GM21390 (cell line): ENCODE data around the gene GPI.

ENCODE experiments used
- ATAC-seq: cut with Tn5 transposase; IDR thresholded peaks from one replicate; pipeline ENCODE4 v1.9.1; 2021; ENCODE audit not compliant: unreplicated experiment

GPI gene

GRCh38 chr19:34341935-34342680, 22.9 kb upstream of the GPI start:
- no peak for ATAC-seq

- ATAC-seq = no peak
Measured at GRCh38 chr19:34343751-34344150, 21.2 kb upstream of the GPI start.

- ATAC-seq = no peak
Measured at GRCh38 chr19:34345947-34346351, 19.0 kb upstream of the GPI start.

- no peak for ATAC-seq
Measured at GRCh38 chr19:34347561-34348165, 17.3 kb upstream of the GPI start.

GRCh38 chr19:34348899-34349487, 16.0 kb upstream of the GPI start:
- ATAC-seq = no peak

GRCh38 chr19:34350161-34350561, 14.8 kb upstream of the GPI start:
- no peak for ATAC-seq

- no peak for ATAC-seq
Measured at GRCh38 chr19:34351382-34351826, 13.6 kb upstream of the GPI start.

GRCh38 chr19:34353546-34353945, 11.4 kb upstream of the GPI start:
- ATAC-seq = no peak

- ATAC-seq = no peak
Measured at GRCh38 chr19:34355201-34355600, 9.8 kb upstream of the GPI start.

- ATAC-seq = no peak
Measured at GRCh38 chr19:34356875-34357274, 8.1 kb upstream of the GPI start.

GRCh38 chr19:34357431-34357830, 7.6 kb upstream of the GPI start:
- no peak for ATAC-seq

GRCh38 chr19:34359140-34359953, 5.6 kb upstream of the GPI start:
- ATAC-seq = peak; percentile 85

GRCh38 chr19:34359954-34360315, 5.1 kb upstream of the GPI start:
- ATAC-seq = no peak

GRCh38 chr19:34360354-34360909, 4.6 kb upstream of the GPI start:
- ATAC-seq = no peak

GRCh38 chr19:34362679-34363069, 2.3 kb upstream of the GPI start:
- ATAC-seq = no peak

- no peak for ATAC-seq
Measured at GRCh38 chr19:34363094-34363493, 1.9 kb upstream of the GPI start.

GRCh38 chr19:34363930-34364329, 1.1 kb upstream of the GPI start:
- ATAC-seq = no peak

GRCh38 chr19:34364462-34364829, 550 bp upstream of the GPI start:
- no peak for ATAC-seq

GRCh38 chr19:34365463-34366401, 736 bp downstream of the GPI start:
- peak; percentile 7 for ATAC-seq
